IMR-90 (cell line): ENCODE results near the gene RTF1. TPM values are rescaled to one million over a fixed set of nuclear protein-coding genes. Genes with fewer than 3 reads are reported as not detected.

Source experiments
- ATAC-seq: fragments of 200-7000 bp; cut with Tn5 transposase; 2 replicates; pipeline ENCODE4 v1.9.1; 2020; ENCODE audit warnings: low read depth, mild to moderate bottlenecking, moderate library complexity
- BruUV-seq: library from RNA; stranded (reverse); fragments of 400-500 nt; replicated peaks from 2 replicates; lab custom pipeline; 2021; lab: Mats Ljungman, UMichigan
- CTCF ChIA-PET: fragments of 300-600 bp; formaldehyde crosslinking; extraction: SDS; loops from one replicate; lab custom pipeline; 2021; ENCODE audit warnings: antibody characterized with exemption; lab: Yijun Ruan, JAX
- POLR2A ChIA-PET: fragments of 300-600 bp; sonication (Branson Sonifier 250); formaldehyde crosslinking; loops from one replicate; lab custom pipeline; 2022; ENCODE audit warnings: antibody characterized with exemption; ENCODE audit not compliant: unreplicated experiment; lab: Charles Lee
- DNase-seq: peaks from one replicate; pipeline ENCODE4 v3.0.0; 2013
- H2AFZ ChIP-seq: replicated peaks from 2 replicates; pipeline ENCODE3; 2013; ENCODE audit warnings: low read length, mild to moderate bottlenecking; ENCODE audit not compliant: poor library complexity
- H2AK5ac ChIP-seq: 2 replicates; pipeline ENCODE4 v1.6.1; 2013; ENCODE audit warnings: low read depth, low read length, inconsistent platforms
- H2AK9ac ChIP-seq: replicated peaks from 2 replicates; pipeline ENCODE3; 2013; ENCODE audit warnings: mild to moderate bottlenecking, low read depth, low read length, moderate library complexity; ENCODE audit not compliant: poor library complexity
- H2BK120ac ChIP-seq: 2 replicates; pipeline ENCODE4 v1.6.1; 2013; ENCODE audit warnings: low read depth, low read length, inconsistent platforms
- H2BK15ac ChIP-seq: 3 replicates; pipeline ENCODE4 v1.6.1; 2013; ENCODE audit warnings: low read depth, low read length, inconsistent platforms
- H2BK20ac ChIP-seq: 2 replicates; pipeline ENCODE4 v1.6.1; 2013; ENCODE audit warnings: low read depth, mild to moderate bottlenecking, inconsistent platforms, low read length, moderate library complexity
- H2BK5ac ChIP-seq: 2 replicates; pipeline ENCODE4 v1.6.1; 2013; ENCODE audit warnings: mild to moderate bottlenecking, low read depth, low read length, inconsistent platforms; ENCODE audit not compliant: poor library complexity, severe bottlenecking
- H3K14ac ChIP-seq: replicated peaks from 2 replicates; pipeline ENCODE4 v1.6.1; 2013; ENCODE audit warnings: low read depth, low read length, inconsistent platforms
- H3K18ac ChIP-seq: 2 replicates; pipeline ENCODE4 v1.6.1; 2013; ENCODE audit warnings: low read depth, low read length, control low read depth
- H3K23ac ChIP-seq: 2 replicates; pipeline ENCODE4 v1.6.1; 2013; ENCODE audit warnings: low read depth, low read length, inconsistent platforms
- H3K27ac ChIP-seq: 2 replicates; pipeline ENCODE4 v1.5.1; 2013; ENCODE audit warnings: mild to moderate bottlenecking, control low read depth, low read length; ENCODE audit not compliant: insufficient read depth
- H3K27me3 ChIP-seq: 2 replicates; pipeline ENCODE4 v1.6.1; 2013; ENCODE audit warnings: low read length; ENCODE audit not compliant: control insufficient read depth, insufficient read depth
- H3K36me3 ChIP-seq: 2 replicates; pipeline ENCODE4 v1.6.1; 2013; ENCODE audit warnings: low read length, mixed read lengths; ENCODE audit not compliant: control insufficient read depth, insufficient read depth
- H3K4ac ChIP-seq: 2 replicates; pipeline ENCODE4 v1.6.1; 2013; ENCODE audit warnings: low read depth, low read length, inconsistent platforms
- H3K4me1 ChIP-seq: 2 replicates; pipeline ENCODE4 v1.6.1; 2013; ENCODE audit warnings: low read length, mixed read lengths; ENCODE audit not compliant: control insufficient read depth, insufficient read depth
- H3K4me2 ChIP-seq: 2 replicates; pipeline ENCODE4 v1.6.1; 2013; ENCODE audit warnings: low read depth, mild to moderate bottlenecking, control low read depth, low read length, moderate library complexity
- H3K4me3 ChIP-seq: 2 replicates; pipeline ENCODE4 v1.5.1; 2013; ENCODE audit warnings: low read depth, mild to moderate bottlenecking, control low read depth, low read length, moderate library complexity; ENCODE audit not compliant: insufficient read depth
- H3K56ac ChIP-seq: 2 replicates; pipeline ENCODE4 v1.6.1; 2013; ENCODE audit warnings: low read length, inconsistent platforms; ENCODE audit not compliant: insufficient read depth; ENCODE audit errors: extremely low read depth
- H3K79me1 ChIP-seq, 2 experiments: 2 replicates each; pipeline ENCODE4 v1.6.1; 2013; ENCODE audit warnings: low read length in 2 of 2, inconsistent platforms in 1 of 2, low read depth in 1 of 2
- H3K9ac ChIP-seq: 2 replicates; pipeline ENCODE4 v1.6.1; 2013; ENCODE audit warnings: low read depth, low read length, control low read depth
- H3K9me1 ChIP-seq: 2 replicates; pipeline ENCODE4 v1.6.1; 2013; ENCODE audit warnings: low read length, inconsistent platforms; ENCODE audit not compliant: insufficient read depth
- H3K9me3 ChIP-seq: 2 replicates; pipeline ENCODE4 v1.6.1; 2013; ENCODE audit warnings: low read length; ENCODE audit not compliant: control insufficient read depth, insufficient read depth
- H4K20me1 ChIP-seq: 2 replicates; pipeline ENCODE4 v1.6.1; 2013; ENCODE audit warnings: low read length, inconsistent platforms; ENCODE audit not compliant: insufficient read depth
- H4K5ac ChIP-seq: 2 replicates; pipeline ENCODE4 v1.6.1; 2013; ENCODE audit warnings: mild to moderate bottlenecking, low read depth, low read length, control low read depth
- H4K8ac ChIP-seq, 2 experiments: 2 replicates each; pipeline ENCODE4 v1.6.1; 2013; ENCODE audit warnings: low read depth in 2 of 2, low read length in 2 of 2, control low read depth in 1 of 2, inconsistent platforms in 1 of 2
- H4K91ac ChIP-seq: 2 replicates; pipeline ENCODE4 v1.6.1; 2013; ENCODE audit warnings: low read depth, low read length, inconsistent platforms; ENCODE audit not compliant: insufficient read depth
- BHLHE40 ChIP-seq: fragments of 150-350 bp; IDR thresholded peaks from 2 replicates; pipeline ENCODE4 v1.6.1; 2016; ENCODE audit warnings: mild to moderate bottlenecking, low read depth, low read length
- CEBPB ChIP-seq: IDR thresholded peaks from 2 replicates; pipeline ENCODE4 v1.6.1; 2012; ENCODE audit warnings: low read depth, low read length, improper control_type of control experiment
- CHD1 ChIP-seq: IDR thresholded peaks from 2 replicates; pipeline ENCODE4 v1.6.1; 2012; ENCODE audit warnings: low read depth, low read length, improper control_type of control experiment
- FOS ChIP-seq: fragments of 150-350 bp; IDR thresholded peaks from 2 replicates; pipeline ENCODE4 v1.6.1; 2016; ENCODE audit warnings: low read depth, low read length
- MAFK ChIP-seq: IDR thresholded peaks from 2 replicates; pipeline ENCODE4 v1.6.1; 2012; ENCODE audit warnings: low read depth, low read length, improper control_type of control experiment
- MAZ ChIP-seq: IDR thresholded peaks from 2 replicates; pipeline ENCODE4 v1.6.1; 2012; ENCODE audit warnings: low read depth, mild to moderate bottlenecking, low read length, improper control_type of control experiment, moderate library complexity, borderline replicate concordance
- MXI1 ChIP-seq: IDR thresholded peaks from 2 replicates; pipeline ENCODE4 v1.6.1; 2012; ENCODE audit warnings: low read depth, mild to moderate bottlenecking, low read length, moderate library complexity, borderline replicate concordance
- NFE2L2 ChIP-seq: fragments of 150-350 bp; IDR thresholded peaks from 2 replicates; pipeline ENCODE4 v1.6.1; 2016; ENCODE audit warnings: low read depth, mild to moderate bottlenecking, low read length
- POLR2A ChIP-seq: IDR thresholded peaks from 2 replicates; pipeline ENCODE4 v1.6.1; 2012; ENCODE audit warnings: mild to moderate bottlenecking, low read depth, low read length
- RAD21 ChIP-seq: IDR thresholded peaks from 2 replicates; pipeline ENCODE4 v1.6.1; 2012; ENCODE audit warnings: low read length, improper control_type of control experiment
- RCOR1 ChIP-seq: IDR thresholded peaks from 2 replicates; pipeline ENCODE4 v1.6.1; 2012; ENCODE audit warnings: mild to moderate bottlenecking, low read length, improper control_type of control experiment; ENCODE audit not compliant: insufficient replicate concordance
- RFX5 ChIP-seq: IDR thresholded peaks from 2 replicates; pipeline ENCODE4 v1.8.0; 2012; ENCODE audit warnings: low read depth, mild to moderate bottlenecking, low read length, moderate library complexity
- SMC3 ChIP-seq: fragments of 150-350 bp; IDR thresholded peaks from 2 replicates; pipeline ENCODE4 v1.6.1; 2016; ENCODE audit warnings: low read depth, mild to moderate bottlenecking, antibody characterized with exemption, low read length, moderate library complexity
- WGBS, 2 experiments: methylation state at CpG; one replicate each; pipeline versions ENCODE4 v1.1.5 to v1.1.7; 2013; ENCODE audit warnings: missing lambda C conversion rate in 2 of 2; ENCODE audit not compliant: insufficient read length in 1 of 2; ENCODE audit errors: extremely low coverage in 2 of 2; 5-methylcytosine and 5-hydroxymethylcytosine counted together
- dilution Hi-C: fragments of 300-500 bp; cut with HindIII; formaldehyde crosslinking; loops from one replicate; pipeline ENCODE4 v1.14.3; 2018; ENCODE audit warnings: low sequenced_read_pairs; ENCODE audit not compliant: unreplicated experiment
- in situ Hi-C: fragments of 300-500 bp; cut with MboI; formaldehyde crosslinking; loops from 3 replicates; pipeline ENCODE4 v1.14.3; 2019; ENCODE audit warnings: low sequenced_read_pairs, inconsistent platforms, mixed read lengths
- intact Hi-C: fragments of 100-400 bp; cut with micrococcal nuclease; formaldehyde crosslinking; loops from 2 replicates; pipeline ENCODE4 v1.10.0; 2022
- polyA plus RNA-seq, 3 experiments: library from polyadenylated mRNA; depleted of rRNA; stranded (reverse); fragments of >200 nt; gene quantifications; 2 replicates each; pipeline ENCODE4 v1.2.3, GENCODE V29; 2012; ENCODE audit warnings: low replicate concordance in 1 of 3
- total RNA-seq: library from RNA; depleted of rRNA; stranded (reverse); fragments of >200 nt; gene quantifications from 2 replicates; pipeline ENCODE4 v1.2.3, GENCODE V29; 2012
- TF ChIP-seq, protein P1 (sequence below): fragments of 150-350 bp; IDR thresholded peaks from 2 replicates; pipeline ENCODE4 v1.6.1; 2017; ENCODE audit warnings: mild to moderate bottlenecking, antibody characterized with exemption, low read length, low read depth
- TF ChIP-seq, protein P2 (sequence below): fragments of 150-350 bp; IDR thresholded peaks from 2 replicates; pipeline ENCODE4 v1.6.1; 2016; ENCODE audit warnings: low read depth, mild to moderate bottlenecking, low read length, moderate library complexity, borderline replicate concordance
- TF ChIP-seq, protein P3 (sequence below): conservative IDR thresholded peaks from 2 replicates; pipeline ENCODE4 v1.5.1; 2012; ENCODE audit warnings: mild to moderate bottlenecking, low read depth, low read length, improper control_type of control experiment

The RTF1 gene
- total and polyA plus RNA-seq, 2 of the 4 experiments (the other 2 are of a cell fraction): 15.1 to 24.3 TPM

DNA sequence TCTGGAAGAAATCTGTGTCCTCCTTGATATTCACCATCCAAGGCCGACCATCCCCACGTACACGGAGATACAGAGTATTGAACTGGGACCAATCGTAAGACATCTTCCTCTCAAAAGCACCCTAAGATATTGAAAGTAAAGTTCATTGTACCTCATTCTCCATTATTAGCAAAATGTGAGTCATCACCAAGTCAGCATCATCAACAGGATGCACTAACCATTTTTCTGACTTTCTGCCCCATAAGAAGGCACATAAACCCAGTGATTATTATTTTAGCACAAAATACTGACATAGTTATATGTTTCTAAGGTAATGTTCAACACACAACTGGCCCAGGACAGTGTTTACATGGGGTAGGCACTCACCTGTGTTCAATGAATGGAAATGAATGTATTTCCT is 22.0 kb upstream of the RTF1 start:
- Histone ChIP-seq H2AK9ac (no peak overlapping the region), H3K36me3 (peaks cover 17% of the 10 kb centered on the region), H3K14ac (no peak overlapping the region), H4K8ac (no peak overlapping the region), H2BK5ac (no peak overlapping the region), H3K9ac (no peak overlapping the region), H4K91ac (no peak overlapping the region), H3K4ac (no peak overlapping the region), H3K27me3 (no peaks in the 10 kb centered on the region), H2BK15ac (no peak overlapping the region), H3K27ac (no peak overlapping the region), H3K4me1 (no peaks in the 10 kb centered on the region), H2AK5ac (no peak overlapping the region), H3K4me2 (no peak overlapping the region), H3K23ac (no peak overlapping the region), H4K5ac (no peak overlapping the region), H2AFZ (no peak overlapping the region), H3K56ac (no peak overlapping the region), H2BK20ac (no peak overlapping the region), H3K9me3 (no peaks in the 10 kb centered on the region), H4K20me1 (no peaks in the 10 kb centered on the region), H3K9me1 (no peaks in the 10 kb centered on the region), H3K18ac (no peak overlapping the region), H3K79me1 (peaks cover 8% of the 10 kb centered on the region in 2 experiments; a peak in 3 of 4 replicates), H3K4me3 (no peak overlapping the region), H2BK120ac (no peak overlapping the region)
- ChIA-PET POLR2A (no interaction called here), CTCF (no interaction called here)
- DNase-seq (peak; percentile 20), ATAC-seq (no peak)
- no TSS peak for BruUV-seq
- whole genome bisulfite sequencing, 2 experiments: 95% methylated on average over 4 of the region's 4 CpGs; no CpG with 5 or more reads in 1 of the 2 experiments
- intact Hi-C loops: no loop called here
- TF ChIP-seq RAD21 (no peak), MXI1 (no peak), BHLHE40 (no peak), POLR2A (no peak), MAZ (no peak), NFE2L2 (no peak), SMC3 (no peak), CEBPB (no peak), FOS (no peak), RFX5 (no peak), MAFK (no peak), CHD1 (no peak), RCOR1 (no peak)
- TF ChIP-seq, protein P1, sequence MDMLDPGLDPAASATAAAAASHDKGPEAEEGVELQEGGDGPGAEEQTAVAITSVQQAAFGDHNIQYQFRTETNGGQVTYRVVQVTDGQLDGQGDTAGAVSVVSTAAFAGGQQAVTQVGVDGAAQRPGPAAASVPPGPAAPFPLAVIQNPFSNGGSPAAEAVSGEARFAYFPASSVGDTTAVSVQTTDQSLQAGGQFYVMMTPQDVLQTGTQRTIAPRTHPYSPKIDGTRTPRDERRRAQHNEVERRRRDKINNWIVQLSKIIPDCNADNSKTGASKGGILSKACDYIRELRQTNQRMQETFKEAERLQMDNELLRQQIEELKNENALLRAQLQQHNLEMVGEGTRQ: no peak
- TF ChIP-seq, protein P2, sequence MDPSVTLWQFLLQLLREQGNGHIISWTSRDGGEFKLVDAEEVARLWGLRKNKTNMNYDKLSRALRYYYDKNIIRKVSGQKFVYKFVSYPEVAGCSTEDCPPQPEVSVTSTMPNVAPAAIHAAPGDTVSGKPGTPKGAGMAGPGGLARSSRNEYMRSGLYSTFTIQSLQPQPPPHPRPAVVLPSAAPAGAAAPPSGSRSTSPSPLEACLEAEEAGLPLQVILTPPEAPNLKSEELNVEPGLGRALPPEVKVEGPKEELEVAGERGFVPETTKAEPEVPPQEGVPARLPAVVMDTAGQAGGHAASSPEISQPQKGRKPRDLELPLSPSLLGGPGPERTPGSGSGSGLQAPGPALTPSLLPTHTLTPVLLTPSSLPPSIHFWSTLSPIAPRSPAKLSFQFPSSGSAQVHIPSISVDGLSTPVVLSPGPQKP: no peak
- TF ChIP-seq, protein P3, sequence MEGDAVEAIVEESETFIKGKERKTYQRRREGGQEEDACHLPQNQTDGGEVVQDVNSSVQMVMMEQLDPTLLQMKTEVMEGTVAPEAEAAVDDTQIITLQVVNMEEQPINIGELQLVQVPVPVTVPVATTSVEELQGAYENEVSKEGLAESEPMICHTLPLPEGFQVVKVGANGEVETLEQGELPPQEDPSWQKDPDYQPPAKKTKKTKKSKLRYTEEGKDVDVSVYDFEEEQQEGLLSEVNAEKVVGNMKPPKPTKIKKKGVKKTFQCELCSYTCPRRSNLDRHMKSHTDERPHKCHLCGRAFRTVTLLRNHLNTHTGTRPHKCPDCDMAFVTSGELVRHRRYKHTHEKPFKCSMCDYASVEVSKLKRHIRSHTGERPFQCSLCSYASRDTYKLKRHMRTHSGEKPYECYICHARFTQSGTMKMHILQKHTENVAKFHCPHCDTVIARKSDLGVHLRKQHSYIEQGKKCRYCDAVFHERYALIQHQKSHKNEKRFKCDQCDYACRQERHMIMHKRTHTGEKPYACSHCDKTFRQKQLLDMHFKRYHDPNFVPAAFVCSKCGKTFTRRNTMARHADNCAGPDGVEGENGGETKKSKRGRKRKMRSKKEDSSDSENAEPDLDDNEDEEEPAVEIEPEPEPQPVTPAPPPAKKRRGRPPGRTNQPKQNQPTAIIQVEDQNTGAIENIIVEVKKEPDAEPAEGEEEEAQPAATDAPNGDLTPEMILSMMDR: no peak
- dilution Hi-C loops: no loop called here
- in situ Hi-C loops: no loop called here
